AG20443 (cell line): ENCODE results near the gene PDE4D.
A peak's percentile ranks its signal among the peaks of the same experiment; 100 is the strongest.
"Not testable (repeated sequence)": the region's sequence is repeated elsewhere in the genome, so short reads cannot be mapped to it uniquely, and the experiment has no call there.

Experiments
- DNase-seq: peaks from one replicate; pipeline ENCODE4 v3.0.0; 2012; ENCODE audit warnings: low spot score, mixed read lengths

Gene PDE4D

GRCh38 chr5:59069438-59070079 lies 824.0 kb downstream of the PDE4D start:
- peak; percentile 88 for DNase-seq

- no peak for DNase-seq
These were observed 825.4 kb downstream of the PDE4D start for GRCh38 chr5:59067956-59068656.

- DNase-seq = peak; percentile 42
These were observed 827.0 kb downstream of the PDE4D start for GRCh38 chr5:59066367-59067163.

GRCh38 chr5:59065554-59065953 lies 828.0 kb downstream of the PDE4D start:
- peak; percentile 48 for DNase-seq

GRCh38 chr5:59064293-59064692 lies 829.2 kb downstream of the PDE4D start:
- no peak for DNase-seq

GRCh38 chr5:59062986-59063683 lies 830.4 kb downstream of the PDE4D start:
- DNase-seq = peak; percentile 13

- DNase-seq = no peak
These were observed 832.1 kb downstream of the PDE4D start for GRCh38 chr5:59061377-59061776.

- DNase-seq = no peak
These were observed 834.4 kb downstream of the PDE4D start for GRCh38 chr5:59058969-59059687.

- no peak for DNase-seq
These were observed 835.3 kb downstream of the PDE4D start for GRCh38 chr5:59058237-59058636.

GRCh38 chr5:59056599-59056998 lies 836.9 kb downstream of the PDE4D start:
- DNase-seq = not testable (repeated sequence)

GRCh38 chr5:59055745-59056448 lies 837.6 kb downstream of the PDE4D start:
- DNase-seq = no peak

- no peak for DNase-seq
These were observed 838.5 kb downstream of the PDE4D start for GRCh38 chr5:59054963-59055528.

GRCh38 chr5:59051951-59052350 lies 841.6 kb downstream of the PDE4D start:
- DNase-seq = no peak

- DNase-seq = no peak
These were observed 844.4 kb downstream of the PDE4D start for GRCh38 chr5:59049095-59049494.

GRCh38 chr5:59042201-59043055 lies 851.1 kb downstream of the PDE4D start:
- peak; percentile 36 for DNase-seq

- no peak for DNase-seq
These were observed 852.2 kb downstream of the PDE4D start for GRCh38 chr5:59041355-59041754.

GRCh38 chr5:59040804-59041201 lies 852.7 kb downstream of the PDE4D start:
- no peak for DNase-seq

- peak; percentile 28 for DNase-seq
These were observed 853.3 kb downstream of the PDE4D start for GRCh38 chr5:59040024-59040803.
